GM12801 (cell line): ENCODE measurements around the gene SPAG17.

Experiments used
- TF ChIP-seq, protein P1 (sequence below): IDR thresholded peaks from one replicate; pipeline ENCODE4 v1.5.1; 2011; ENCODE audit warnings: control low read depth; ENCODE audit not compliant: insufficient read length; ENCODE audit errors: extremely low read depth

The SPAG17 gene

DNA sequence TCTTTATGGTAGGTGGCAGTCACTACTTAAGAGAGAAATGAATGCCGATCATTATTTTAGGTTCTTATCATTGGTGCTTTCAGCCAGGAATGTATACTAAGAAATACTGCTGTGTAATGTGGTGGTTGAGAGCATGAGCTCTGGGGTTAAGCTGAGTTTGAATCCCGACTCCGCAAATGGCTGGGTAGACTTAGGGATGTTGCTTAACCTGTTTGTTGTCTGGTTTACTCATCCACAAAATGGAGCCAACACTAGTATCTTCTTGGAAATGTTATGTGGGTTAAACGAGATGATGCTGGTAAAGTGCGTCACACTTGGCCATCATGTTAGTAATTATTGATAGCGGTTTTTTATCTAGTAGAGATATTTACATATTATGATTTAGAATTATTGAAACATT lies 171.7 kb downstream of the SPAG17 start:
- TF ChIP-seq, protein P1, sequence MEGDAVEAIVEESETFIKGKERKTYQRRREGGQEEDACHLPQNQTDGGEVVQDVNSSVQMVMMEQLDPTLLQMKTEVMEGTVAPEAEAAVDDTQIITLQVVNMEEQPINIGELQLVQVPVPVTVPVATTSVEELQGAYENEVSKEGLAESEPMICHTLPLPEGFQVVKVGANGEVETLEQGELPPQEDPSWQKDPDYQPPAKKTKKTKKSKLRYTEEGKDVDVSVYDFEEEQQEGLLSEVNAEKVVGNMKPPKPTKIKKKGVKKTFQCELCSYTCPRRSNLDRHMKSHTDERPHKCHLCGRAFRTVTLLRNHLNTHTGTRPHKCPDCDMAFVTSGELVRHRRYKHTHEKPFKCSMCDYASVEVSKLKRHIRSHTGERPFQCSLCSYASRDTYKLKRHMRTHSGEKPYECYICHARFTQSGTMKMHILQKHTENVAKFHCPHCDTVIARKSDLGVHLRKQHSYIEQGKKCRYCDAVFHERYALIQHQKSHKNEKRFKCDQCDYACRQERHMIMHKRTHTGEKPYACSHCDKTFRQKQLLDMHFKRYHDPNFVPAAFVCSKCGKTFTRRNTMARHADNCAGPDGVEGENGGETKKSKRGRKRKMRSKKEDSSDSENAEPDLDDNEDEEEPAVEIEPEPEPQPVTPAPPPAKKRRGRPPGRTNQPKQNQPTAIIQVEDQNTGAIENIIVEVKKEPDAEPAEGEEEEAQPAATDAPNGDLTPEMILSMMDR: no peak

DNA sequence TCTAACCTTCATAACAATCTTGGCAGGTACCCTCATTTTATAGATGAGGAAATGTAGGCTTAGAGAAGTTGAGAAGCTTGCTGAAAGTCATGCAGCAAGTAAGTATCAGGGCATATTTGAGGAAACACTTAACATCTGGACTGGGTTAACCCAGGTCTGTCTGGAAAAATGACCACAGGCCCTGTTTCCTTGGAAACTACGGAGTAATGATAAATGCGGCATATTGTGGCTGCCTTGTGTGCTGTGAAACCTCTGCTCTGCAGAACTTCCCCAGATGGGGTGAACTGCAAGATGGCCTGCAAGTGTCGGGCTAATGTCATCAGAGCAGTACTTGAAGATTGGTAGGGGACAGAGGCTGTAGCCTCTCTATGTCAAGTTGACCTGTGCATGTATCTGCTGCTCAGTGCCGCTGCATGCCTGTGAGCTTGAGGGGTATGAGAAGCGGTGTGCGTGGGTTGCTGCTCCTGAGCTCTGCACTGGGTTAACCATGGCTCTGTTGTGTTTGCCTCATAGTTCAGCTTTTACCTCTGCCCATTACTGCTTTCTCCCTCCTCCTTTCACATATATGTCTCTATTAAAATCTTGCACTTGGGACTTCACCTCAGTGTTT lies 172.4 kb downstream of the SPAG17 start:
- TF ChIP-seq, protein P1: no peak

DNA sequence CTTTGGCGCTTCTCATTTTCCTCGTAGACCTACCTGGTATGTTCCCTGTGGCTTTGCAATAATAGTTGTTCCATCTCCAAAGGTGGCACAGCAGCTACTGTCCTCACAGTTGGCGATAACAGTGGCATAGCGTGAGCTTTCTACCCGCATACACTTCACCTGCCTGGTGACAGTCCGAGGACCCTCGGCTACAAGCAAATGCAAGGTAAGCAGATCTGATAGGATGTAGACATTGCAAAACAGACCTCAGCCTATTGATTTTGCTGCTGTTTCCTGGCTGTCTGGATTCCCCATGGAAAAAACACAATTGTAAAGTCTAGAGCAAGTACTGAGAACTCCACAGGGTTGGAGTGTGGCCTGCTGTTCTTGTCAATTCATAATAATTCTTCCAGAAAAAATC lies 177.0 kb downstream of the SPAG17 start:
- TF ChIP-seq, protein P1: no peak

DNA sequence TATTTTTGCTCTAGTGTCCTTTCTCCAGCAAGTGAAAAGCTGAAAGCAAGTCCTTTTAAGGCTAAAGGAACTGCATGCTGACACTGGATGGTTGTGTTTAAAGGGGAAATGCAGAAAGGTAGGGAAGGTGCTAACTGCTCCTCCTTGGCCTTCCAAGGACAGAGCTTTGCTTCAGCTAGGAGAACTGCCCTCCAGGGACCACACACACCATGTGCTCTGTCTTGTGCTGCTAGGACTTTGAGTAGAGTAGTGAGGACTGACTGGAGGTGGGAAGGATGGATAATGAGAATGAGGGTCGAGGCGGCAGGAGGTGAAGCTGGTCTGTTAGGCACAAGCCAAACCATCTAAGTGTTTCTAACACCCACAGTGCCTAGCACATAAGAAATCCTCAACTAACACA lies 177.6 kb downstream of the SPAG17 start:
- TF ChIP-seq, protein P1: no peak

DNA sequence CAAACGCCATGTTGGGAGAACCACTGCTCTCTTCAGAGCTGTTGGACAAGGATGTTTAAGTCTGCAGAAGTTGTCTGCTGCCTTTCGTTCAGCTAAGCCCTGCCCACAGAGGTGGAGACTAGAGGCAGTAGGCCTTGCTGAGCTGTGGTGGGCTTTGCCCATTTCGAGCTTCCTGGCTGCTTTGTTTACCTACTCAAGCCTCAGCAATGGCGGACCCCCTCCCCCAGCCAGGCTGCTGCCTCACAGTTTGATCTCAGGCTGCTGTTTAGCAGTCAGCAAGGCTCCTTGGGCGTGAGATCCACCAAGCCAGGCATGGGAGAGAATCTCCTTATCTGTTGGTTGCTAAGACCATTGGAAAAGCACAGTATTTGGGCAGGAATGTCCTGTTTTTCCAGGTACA lies 180.7 kb downstream of the SPAG17 start:
- TF ChIP-seq, protein P1: no peak

DNA sequence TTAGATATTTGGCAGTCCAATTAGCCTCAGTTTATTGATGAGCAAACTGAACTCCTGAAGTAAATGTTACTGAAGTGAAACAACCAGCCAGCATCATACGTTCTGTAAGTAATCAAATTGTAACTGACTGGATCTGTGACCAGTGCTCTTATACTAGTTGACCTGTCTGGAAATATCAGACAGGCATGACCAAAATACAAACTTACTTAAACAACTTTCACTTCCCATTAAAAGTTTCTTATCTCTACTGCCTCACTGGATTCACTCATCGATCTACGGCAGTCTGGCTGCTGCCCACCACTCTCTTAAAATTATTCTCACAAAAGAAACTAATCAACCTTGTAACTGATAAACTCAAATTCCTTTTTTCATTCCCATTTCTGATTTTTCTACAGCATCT lies 199.1 kb downstream of the SPAG17 start:
- TF ChIP-seq, protein P1: no peak

DNA sequence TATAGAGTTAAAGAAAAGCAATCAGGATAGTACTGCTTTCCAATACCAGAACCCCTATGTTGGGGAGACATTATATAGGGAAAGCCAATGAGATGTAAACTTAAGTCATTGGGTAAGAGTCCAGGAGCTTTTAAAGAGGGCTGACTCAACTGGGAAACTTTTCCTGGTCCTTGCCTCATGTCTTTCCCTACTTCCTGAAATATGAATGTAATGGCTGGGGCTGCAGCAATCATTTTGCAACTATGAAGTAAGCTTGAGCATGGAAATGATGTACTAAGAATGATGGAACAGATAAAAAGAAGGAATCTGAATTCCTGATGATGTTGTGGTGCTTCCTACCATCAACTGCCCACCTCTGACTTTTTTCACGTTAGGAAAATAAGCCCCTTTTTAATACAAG lies 199.8 kb downstream of the SPAG17 start:
- TF ChIP-seq, protein P1: no peak
